ENCODE data around the gene TMTC4.

Gene TMTC4

GRCh38 chr13:100657881-100658315 is 16.7 kb downstream of the TMTC4 start:
- no peak for ATAC-seq
- no peak for TF ChIP-seq GLIS3 (CRISPR knock-in tag; IDR thresholded peaks at IDR 0.05)
- TF ChIP-seq PPARA (CRISPR knock-in tag; IDR thresholded peaks at IDR 0.05; ENCODE audit: borderline replicate concordance), result no peak
- no peak for TF ChIP-seq ZC3H10 (CRISPR knock-in tag; IDR thresholded peaks at IDR 0.05)
- TF ChIP-seq TCF4 (CRISPR knock-in tag; IDR thresholded peaks at IDR 0.05; ENCODE audit: borderline replicate concordance), result no peak
- no peak for TF ChIP-seq ZNF565 (CRISPR knock-in tag; conservative IDR thresholded peaks at IDR 0.05; ENCODE audit: low read depth)
- no peak for TF ChIP-seq ESRRG (CRISPR knock-in tag; IDR thresholded peaks at IDR 0.05)
- TF ChIP-seq RARB (CRISPR knock-in tag; IDR thresholded peaks at IDR 0.05), result no peak
- no peak for TF ChIP-seq ZNF8 (CRISPR knock-in tag; IDR thresholded peaks at IDR 0.05)
- no peak for TF ChIP-seq ARNTL (CRISPR knock-in tag; IDR thresholded peaks at IDR 0.05; ENCODE audit: borderline replicate concordance, low read depth)
- no peak for TF ChIP-seq SNAI2 (CRISPR knock-in tag; IDR thresholded peaks at IDR 0.05)
- no peak for TF ChIP-seq CREB5 (CRISPR knock-in tag; IDR thresholded peaks at IDR 0.05; ENCODE audit: low read depth)
- no peak for TF ChIP-seq ISL1 (CRISPR knock-in tag; IDR thresholded peaks at IDR 0.05)
- TF ChIP-seq CSDC2 (CRISPR knock-in tag; IDR thresholded peaks at IDR 0.05), result no peak
- no peak for TF ChIP-seq PATZ1 (CRISPR knock-in tag; IDR thresholded peaks at IDR 0.05; ENCODE audit: borderline replicate concordance)
- TF ChIP-seq TSHZ2 (CRISPR knock-in tag; IDR thresholded peaks at IDR 0.05), result no peak
- no peak for TF ChIP-seq OSR1 (CRISPR knock-in tag; IDR thresholded peaks at IDR 0.05)
- no peak for TF ChIP-seq POU6F1 (CRISPR knock-in tag; IDR thresholded peaks at IDR 0.05; ENCODE audit: borderline replicate concordance, low read depth)
- no peak for TF ChIP-seq BACH2 (CRISPR knock-in tag; IDR thresholded peaks at IDR 0.05; ENCODE audit: borderline replicate concordance)
- no peak for TF ChIP-seq ZFP30 (CRISPR knock-in tag; IDR thresholded peaks at IDR 0.05)

- TF ChIP-seq GLIS3 (CRISPR knock-in tag; IDR thresholded peaks at IDR 0.05) (no peak), ZNF565 (CRISPR knock-in tag; conservative IDR thresholded peaks at IDR 0.05; ENCODE audit: low read depth) (no peak), BACH2 (CRISPR knock-in tag; IDR thresholded peaks at IDR 0.05; ENCODE audit: borderline replicate concordance) (no peak), OSR1 (CRISPR knock-in tag; IDR thresholded peaks at IDR 0.05) (no peak), RARB (CRISPR knock-in tag; IDR thresholded peaks at IDR 0.05) (no peak), CSDC2 (CRISPR knock-in tag; IDR thresholded peaks at IDR 0.05) (no peak), ZFP3 (CRISPR knock-in tag; IDR thresholded peaks at IDR 0.05) (no peak), CREB5 (CRISPR knock-in tag; IDR thresholded peaks at IDR 0.05; ENCODE audit: low read depth) (no peak), ZNF70 (CRISPR knock-in tag; IDR thresholded peaks at IDR 0.05) (no peak), TSHZ2 (CRISPR knock-in tag; IDR thresholded peaks at IDR 0.05) (no peak), ARNTL (CRISPR knock-in tag; IDR thresholded peaks at IDR 0.05; ENCODE audit: borderline replicate concordance, low read depth) (no peak), ZC3H10 (CRISPR knock-in tag; IDR thresholded peaks at IDR 0.05) (no peak), POU6F1 (CRISPR knock-in tag; IDR thresholded peaks at IDR 0.05; ENCODE audit: borderline replicate concordance, low read depth) (no peak), PATZ1 (CRISPR knock-in tag; IDR thresholded peaks at IDR 0.05; ENCODE audit: borderline replicate concordance) (no peak)
- ATAC-seq, result no peak
Observed at GRCh38 chr13:100652510-100652909, 22.1 kb downstream of the TMTC4 start.
